ENCODE results near the gene CAVIN1.
"Not testable (repeated sequence)": the region's sequence is repeated elsewhere in the genome, so short reads cannot be mapped to it uniquely, and the experiment has no call there.

Gene CAVIN1

GRCh38 chr17:42399948-42400843, 22.9 kb downstream of the CAVIN1 start:
- peaks cover 23% of the 10 kb centered on the region for H3K4me1 ChIP-seq (ENCODE audit: control insufficient read depth, insufficient read depth, low read length)
- H3K9me3 ChIP-seq (ENCODE audit: control insufficient read depth, insufficient read depth, low read length) = no peaks in the 10 kb centered on the region
- peaks cover 14% of the 10 kb centered on the region for H3K36me3 ChIP-seq (ENCODE audit: control insufficient read depth, insufficient read depth, low read length)
- H3K4me3 ChIP-seq (ENCODE audit: low read depth, low read length) = no peak overlapping the region
- no peaks in the 10 kb centered on the region for H3K27me3 ChIP-seq (ENCODE audit: control insufficient read depth, insufficient read depth, low read length)
- H3K9ac ChIP-seq (ENCODE audit: low read depth, low read length) = no peak overlapping the region

- peaks cover 23% of the 10 kb centered on the region for H3K4me1 ChIP-seq (ENCODE audit: control insufficient read depth, insufficient read depth, low read length)
- H3K9me3 ChIP-seq (ENCODE audit: control insufficient read depth, insufficient read depth, low read length) = no peaks in the 10 kb centered on the region
- H3K9ac ChIP-seq (ENCODE audit: low read depth, low read length) = no peak overlapping the region
Observed at GRCh38 chr17:42399121-42399520, 23.9 kb downstream of the CAVIN1 start.

GRCh38 chr17:42395601-42396000, 27.5 kb downstream of the CAVIN1 start:
- not testable (repeated sequence) for H3K9ac ChIP-seq (ENCODE audit: low read depth, low read length); H3K36me3 ChIP-seq (ENCODE audit: control insufficient read depth, insufficient read depth, low read length); H3K27me3 ChIP-seq (ENCODE audit: control insufficient read depth, insufficient read depth, low read length); H3K4me3 ChIP-seq (ENCODE audit: low read depth, low read length); H3K9me3 ChIP-seq (ENCODE audit: control insufficient read depth, insufficient read depth, low read length); H3K4me1 ChIP-seq (ENCODE audit: control insufficient read depth, insufficient read depth, low read length)

More at GRCh38 chr17:42399121-42399520, 23.9 kb downstream of the CAVIN1 start:
- Histone ChIP-seq H3K4me3 (ENCODE audit: low read depth, low read length) (no peak overlapping the region), H3K36me3 (ENCODE audit: control insufficient read depth, insufficient read depth, low read length) (peaks cover 5% of the 10 kb centered on the region), H3K27me3 (ENCODE audit: control insufficient read depth, insufficient read depth, low read length) (no peaks in the 10 kb centered on the region)

- peaks cover 3% of the 10 kb centered on the region for H3K4me1 ChIP-seq (ENCODE audit: control insufficient read depth, insufficient read depth, low read length)
- no peaks in the 10 kb centered on the region for H3K36me3 ChIP-seq (ENCODE audit: control insufficient read depth, insufficient read depth, low read length)
- no peaks in the 10 kb centered on the region for H3K9me3 ChIP-seq (ENCODE audit: control insufficient read depth, insufficient read depth, low read length)
- H3K27me3 ChIP-seq (ENCODE audit: control insufficient read depth, insufficient read depth, low read length) = no peaks in the 10 kb centered on the region
- H3K4me3 ChIP-seq (ENCODE audit: low read depth, low read length) = no peak overlapping the region
- no peak overlapping the region for H3K9ac ChIP-seq (ENCODE audit: low read depth, low read length)
Observed at GRCh38 chr17:42394838-42395237, 28.2 kb downstream of the CAVIN1 start.

- Histone ChIP-seq H3K36me3 (ENCODE audit: control insufficient read depth, insufficient read depth, low read length) (no peaks in the 10 kb centered on the region), H3K9me3 (ENCODE audit: control insufficient read depth, insufficient read depth, low read length) (no peaks in the 10 kb centered on the region), H3K27me3 (ENCODE audit: control insufficient read depth, insufficient read depth, low read length) (no peaks in the 10 kb centered on the region), H3K4me3 (ENCODE audit: low read depth, low read length) (no peak overlapping the region), H3K4me1 (ENCODE audit: control insufficient read depth, insufficient read depth, low read length) (peaks cover 4% of the 10 kb centered on the region), H3K9ac (ENCODE audit: low read depth, low read length) (no peak overlapping the region)
Observed at GRCh38 chr17:42392692-42393415, 30.2 kb downstream of the CAVIN1 start.

- not testable (repeated sequence) for H3K9me3 ChIP-seq (ENCODE audit: control insufficient read depth, insufficient read depth, low read length); H3K9ac ChIP-seq (ENCODE audit: low read depth, low read length); H3K4me3 ChIP-seq (ENCODE audit: low read depth, low read length); H3K27me3 ChIP-seq (ENCODE audit: control insufficient read depth, insufficient read depth, low read length); H3K4me1 ChIP-seq (ENCODE audit: control insufficient read depth, insufficient read depth, low read length); H3K36me3 ChIP-seq (ENCODE audit: control insufficient read depth, insufficient read depth, low read length)
Observed at GRCh38 chr17:42391439-42391838, 31.6 kb downstream of the CAVIN1 start.

GRCh38 chr17:42389899-42390298, 33.2 kb downstream of the CAVIN1 start:
- Histone ChIP-seq H3K4me1 (ENCODE audit: control insufficient read depth, insufficient read depth, low read length) (peaks cover 7% of the 10 kb centered on the region), H3K27me3 (ENCODE audit: control insufficient read depth, insufficient read depth, low read length) (no peaks in the 10 kb centered on the region), H3K9me3 (ENCODE audit: control insufficient read depth, insufficient read depth, low read length) (no peaks in the 10 kb centered on the region), H3K9ac (ENCODE audit: low read depth, low read length) (no peak overlapping the region), H3K36me3 (ENCODE audit: control insufficient read depth, insufficient read depth, low read length) (no peaks in the 10 kb centered on the region), H3K4me3 (ENCODE audit: low read depth, low read length) (no peak overlapping the region)

- H3K27me3 ChIP-seq (ENCODE audit: control insufficient read depth, insufficient read depth, low read length) = no peaks in the 10 kb centered on the region
- H3K9ac ChIP-seq (ENCODE audit: low read depth, low read length) = peak overlapping the region; percentile 4
- peaks cover 7% of the 10 kb centered on the region for H3K4me1 ChIP-seq (ENCODE audit: control insufficient read depth, insufficient read depth, low read length)
- no peaks in the 10 kb centered on the region for H3K9me3 ChIP-seq (ENCODE audit: control insufficient read depth, insufficient read depth, low read length)
- no peaks in the 10 kb centered on the region for H3K36me3 ChIP-seq (ENCODE audit: control insufficient read depth, insufficient read depth, low read length)
- H3K4me3 ChIP-seq (ENCODE audit: low read depth, low read length) = peak overlapping the region; percentile 66
Observed at GRCh38 chr17:42389135-42389417, 34.0 kb downstream of the CAVIN1 start.

- Histone ChIP-seq H3K9ac (ENCODE audit: low read depth, low read length) (peak within 1 kb of the TSS; percentile 5), H3K36me3 (ENCODE audit: control insufficient read depth, insufficient read depth, low read length) (no peaks in the 10 kb centered on the region), H3K27me3 (ENCODE audit: control insufficient read depth, insufficient read depth, low read length) (no peaks in the 10 kb centered on the region), H3K4me3 (ENCODE audit: low read depth, low read length) (peak within 1 kb of the TSS; percentile 81), H3K9me3 (ENCODE audit: control insufficient read depth, insufficient read depth, low read length) (no peaks in the 10 kb centered on the region), H3K4me1 (ENCODE audit: control insufficient read depth, insufficient read depth, low read length) (peaks cover 7% of the 10 kb centered on the region)
Observed at GRCh38 chr17:42388381-42389134, 34.5 kb downstream of the CAVIN1 start, which contains the start of gene STAT3. Gene STAT3 (minus strand): TSS chr17:42388442. CDS start chr17:42348516, 39,926 bp downstream.

- Histone ChIP-seq H3K4me3 (ENCODE audit: low read depth, low read length) (peak overlapping the region; percentile 81), H3K27me3 (ENCODE audit: control insufficient read depth, insufficient read depth, low read length) (no peaks in the 10 kb centered on the region), H3K9me3 (ENCODE audit: control insufficient read depth, insufficient read depth, low read length) (no peaks in the 10 kb centered on the region), H3K36me3 (ENCODE audit: control insufficient read depth, insufficient read depth, low read length) (no peaks in the 10 kb centered on the region), H3K9ac (ENCODE audit: low read depth, low read length) (peak overlapping the region; percentile 5), H3K4me1 (ENCODE audit: control insufficient read depth, insufficient read depth, low read length) (peaks cover 7% of the 10 kb centered on the region)
Observed at GRCh38 chr17:42387661-42388380, 35.2 kb downstream of the CAVIN1 start.
